CD4-positive, alpha-beta T cell treated with Interleukin-1 beta for 1 hour (primary cell): ENCODE data around the gene FOXD4L5.
"Not testable (repeated sequence)": the region's sequence is repeated elsewhere in the genome, so short reads cannot be mapped to it uniquely, and the experiment has no call there.

ENCODE experiments used
- DNase-seq, 2 donors: peaks; one replicate each; pipeline ENCODE4 v3.0.0-alpha.2; 2020 to 2022

The FOXD4L5 gene

GRCh38 chr9:65285109-65285508 lies at the start of gene FOXD4L5:
Gene FOXD4L5, minus strand, starts transcription at chr9:65285209. Its CDS starts 832 bp downstream, at chr9:65284377.
- DNase-seq = not testable (repeated sequence)

- not testable (repeated sequence) for DNase-seq
Measured at GRCh38 chr9:65283943-65284342, 1.1 kb downstream of the FOXD4L5 start.

GRCh38 chr9:65282976-65283375 lies 2.0 kb downstream of the FOXD4L5 start:
- not testable (repeated sequence) for DNase-seq
